ENCODE measurements around the gene PROSER3. TPM values are rescaled to one million over a fixed set of nuclear protein-coding genes. Genes with fewer than 3 reads are reported as not detected.

PROSER3 gene
- total and polyA plus RNA-seq, 2 experiments from 2014 or later, result 2.7 to 12.6 TPM

- no peaks in the 10 kb centered on the region for H4K20me1 ChIP-seq (ENCODE audit: insufficient read depth)
- H3K9ac ChIP-seq, result no peak overlapping the region
- H2AFZ ChIP-seq, result no peak overlapping the region
- H3K79me2 ChIP-seq (ENCODE audit: insufficient read depth), result no peaks in the 10 kb centered on the region
- H3K27ac ChIP-seq, result no peak overlapping the region
- no peak for DNase-seq
- H3K27me3 ChIP-seq (replicated peaks; ENCODE audit: insufficient read depth), result 0 out of 2 replicates have a peak, but pooled peaks cover under 1% of the 10 kb centered on the region
- H3K4me1 ChIP-seq (ENCODE audit: insufficient read depth), result no peaks in the 10 kb centered on the region
- H3K36me3 ChIP-seq (ENCODE audit: low read depth), result no peaks in the 10 kb centered on the region
- no peaks in the 10 kb centered on the region for H3K9me2 ChIP-seq (ENCODE audit: insufficient read depth)
- no peak overlapping the region for H3K4me3 ChIP-seq
- no peaks in the 10 kb centered on the region for H3K9me3 ChIP-seq (ENCODE audit: low read depth)
- H3F3A ChIP-seq (ENCODE audit: insufficient read depth), result no peaks in the 10 kb centered on the region
- no peak overlapping the region for H3K4me2 ChIP-seq (ENCODE audit: unreplicated experiment)
- 83 to 84% methylated on average over 17 to 18 of the region's 19 CpGs for WGBS, 2 experiments (ENCODE audit: low coverage in 1 of 2, low lambda C conversion rate in 2 of 2, missing lambda C conversion rate in 2 of 2)
- TF ChIP-seq EZH2 (IDR thresholded peaks at IDR 0.05; ENCODE audit: insufficient read depth, poor library complexity, severe bottlenecking) (no peak), EZH2phosphoT487 (IDR thresholded peaks at IDR 0.05; ENCODE audit: insufficient read depth, low read depth) (no peak)
- in situ Hi-C loops (cut with MboI), result no loop called here
These were observed 32.3 kb downstream of the PROSER3 start for GRCh38 chr19:35789978-35790944.

DNA sequence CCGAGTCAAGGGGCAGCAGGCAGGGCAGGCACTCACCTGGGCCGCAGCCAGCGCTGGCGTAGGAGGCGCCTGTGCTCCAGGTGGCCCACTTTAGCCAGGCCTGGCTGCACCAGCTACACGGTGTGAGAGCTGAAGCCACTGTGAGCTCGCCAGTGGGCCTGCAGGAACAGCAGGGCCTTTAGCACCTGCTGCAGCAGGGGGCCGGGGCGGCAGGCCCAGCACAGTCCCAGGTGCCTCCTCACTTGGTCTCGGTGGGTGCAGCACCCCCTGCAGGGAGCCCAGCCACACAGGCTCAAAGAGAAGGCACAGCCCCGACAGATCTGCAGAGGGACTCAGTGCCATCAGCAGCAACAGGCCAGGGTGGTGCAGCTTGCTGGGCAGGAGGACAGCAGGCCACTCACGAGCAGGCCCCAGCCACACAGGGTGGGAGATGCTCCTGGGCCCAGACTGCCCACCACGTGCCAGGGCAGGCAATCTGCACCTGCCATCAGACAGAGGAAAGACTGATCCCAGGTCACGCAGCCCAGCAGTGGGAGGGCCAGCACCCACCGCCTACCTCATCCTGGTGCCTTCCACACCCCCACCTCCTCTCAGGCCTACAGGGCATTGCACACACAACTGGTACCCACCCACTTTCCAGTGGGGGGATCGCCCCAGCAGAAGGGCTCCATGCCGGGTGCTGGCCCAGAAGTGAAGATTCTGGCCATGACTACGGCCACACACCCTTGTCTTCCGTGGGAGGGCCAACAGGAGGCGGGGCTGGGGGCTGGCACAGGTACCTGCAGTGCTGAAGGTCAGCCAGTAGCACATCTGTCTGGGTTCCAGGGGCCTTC lies 33.2 kb downstream of the PROSER3 start:
- no peak for DNase-seq
- Histone ChIP-seq H3F3A (ENCODE audit: insufficient read depth) (no peaks in the 10 kb centered on the region), H3K9me3 (ENCODE audit: low read depth) (no peaks in the 10 kb centered on the region), H3K4me3 (no peak overlapping the region), H3K79me2 (ENCODE audit: insufficient read depth) (no peaks in the 10 kb centered on the region), H3K27ac (no peak overlapping the region), H3K4me1 (ENCODE audit: insufficient read depth) (no peaks in the 10 kb centered on the region), H4K20me1 (ENCODE audit: insufficient read depth) (no peaks in the 10 kb centered on the region), H2AFZ (no peak overlapping the region), H3K9me2 (ENCODE audit: insufficient read depth) (no peaks in the 10 kb centered on the region), H3K27me3 (replicated peaks; ENCODE audit: insufficient read depth) (0 out of 2 replicates have a peak, but pooled peaks cover 9% of the 10 kb centered on the region), H3K9ac (no peak overlapping the region), H3K4me2 (ENCODE audit: unreplicated experiment) (no peak overlapping the region), H3K36me3 (ENCODE audit: low read depth) (no peaks in the 10 kb centered on the region)
- 53 to 55% methylated on average over 18 to 20 of the region's 20 CpGs for WGBS, 2 experiments (ENCODE audit: low coverage in 1 of 2, low lambda C conversion rate in 2 of 2, missing lambda C conversion rate in 2 of 2)
- in situ Hi-C loops (cut with MboI), result no loop called here
- TF ChIP-seq EZH2 (IDR thresholded peaks at IDR 0.05; ENCODE audit: insufficient read depth, poor library complexity, severe bottlenecking) (no peak), EZH2phosphoT487 (IDR thresholded peaks at IDR 0.05; ENCODE audit: insufficient read depth, low read depth) (no peak)

GRCh38 chr19:35791814-35792279 lies 33.9 kb downstream of the PROSER3 start:
- H3K27me3 ChIP-seq (replicated peaks; ENCODE audit: insufficient read depth), result peaks cover 11% of the 10 kb centered on the region; the same call in 1 of the 2 replicates
- no peak overlapping the region for H3K9ac ChIP-seq
- H3K4me3 ChIP-seq, result no peak overlapping the region
- no peaks in the 10 kb centered on the region for H3K9me2 ChIP-seq (ENCODE audit: insufficient read depth)
- WGBS, 2 experiments (ENCODE audit: low coverage in 1 of 2, low lambda C conversion rate in 2 of 2, missing lambda C conversion rate in 2 of 2), result 86 to 88% methylated on average over 8 to 9 of the region's 9 CpGs
- no peaks in the 10 kb centered on the region for H3K9me3 ChIP-seq (ENCODE audit: low read depth)
- no peak overlapping the region for H2AFZ ChIP-seq
- no peaks in the 10 kb centered on the region for H4K20me1 ChIP-seq (ENCODE audit: insufficient read depth)
- H3K4me2 ChIP-seq (ENCODE audit: unreplicated experiment), result no peak overlapping the region
- H3F3A ChIP-seq (ENCODE audit: insufficient read depth), result no peaks in the 10 kb centered on the region
- H3K4me1 ChIP-seq (ENCODE audit: insufficient read depth), result no peaks in the 10 kb centered on the region
- no peaks in the 10 kb centered on the region for H3K36me3 ChIP-seq (ENCODE audit: low read depth)
- no peaks in the 10 kb centered on the region for H3K79me2 ChIP-seq (ENCODE audit: insufficient read depth)
- TF ChIP-seq EZH2phosphoT487 (IDR thresholded peaks at IDR 0.05; ENCODE audit: insufficient read depth, low read depth) (no peak), EZH2 (IDR thresholded peaks at IDR 0.05; ENCODE audit: insufficient read depth, poor library complexity, severe bottlenecking) (no peak)
- in situ Hi-C loops (cut with MboI), result no loop called here
- no peak for DNase-seq
- H3K27ac ChIP-seq, result no peak overlapping the region

GRCh38 chr19:35792312-35792711 lies 34.3 kb downstream of the PROSER3 start:
- H4K20me1 ChIP-seq (ENCODE audit: insufficient read depth), result no peaks in the 10 kb centered on the region
- no peaks in the 10 kb centered on the region for H3F3A ChIP-seq (ENCODE audit: insufficient read depth)
- peaks cover 16% of the 10 kb centered on the region; the same call in 1 of the 2 replicates for H3K27me3 ChIP-seq (replicated peaks; ENCODE audit: insufficient read depth)
- no peaks in the 10 kb centered on the region for H3K9me2 ChIP-seq (ENCODE audit: insufficient read depth)
- no peak for DNase-seq
- no peaks in the 10 kb centered on the region for H3K36me3 ChIP-seq (ENCODE audit: low read depth)
- H2AFZ ChIP-seq, result no peak overlapping the region
- WGBS, 2 experiments (ENCODE audit: low coverage in 1 of 2, low lambda C conversion rate in 2 of 2, missing lambda C conversion rate in 2 of 2), result 85 to 88% methylated on average over 14 to 15 of the region's 15 CpGs
- H3K4me1 ChIP-seq (ENCODE audit: insufficient read depth), result no peaks in the 10 kb centered on the region
- in situ Hi-C loops (cut with MboI), result no loop called here
- no peaks in the 10 kb centered on the region for H3K9me3 ChIP-seq (ENCODE audit: low read depth)
- H3K79me2 ChIP-seq (ENCODE audit: insufficient read depth), result no peaks in the 10 kb centered on the region
- no peak overlapping the region for H3K4me3 ChIP-seq
- H3K4me2 ChIP-seq (ENCODE audit: unreplicated experiment), result no peak overlapping the region
- no peak for TF ChIP-seq EZH2 (IDR thresholded peaks at IDR 0.05; ENCODE audit: insufficient read depth, poor library complexity, severe bottlenecking)
- TF ChIP-seq EZH2phosphoT487 (IDR thresholded peaks at IDR 0.05; ENCODE audit: insufficient read depth, low read depth), result no peak
- H3K27ac ChIP-seq, result no peak overlapping the region
- H3K9ac ChIP-seq, result no peak overlapping the region
